Stimulated activated CD4-positive, alpha-beta T cell treated with anti-CD3 and anti-CD28 coated beads, Interleukin-4, amount 100 ng/mL, for 4 hours (primary cell): ENCODE results near the gene MYEOV.
A peak's percentile ranks its signal among the peaks of the same experiment; 100 is the strongest.

Source experiments
- DNase-seq, 2 experiments: peaks; one replicate each; pipeline ENCODE4 v3.0.0-alpha.2; 2020

MYEOV gene

GRCh38 chr11:69319255-69320106 is 25.5 kb downstream of the MYEOV start:
- DNase-seq, result no peak

- no peak for DNase-seq
These were observed 26.4 kb downstream of the MYEOV start for GRCh38 chr11:69320326-69320725.

GRCh38 chr11:69320756-69321741 is 27.1 kb downstream of the MYEOV start:
- DNase-seq, result no peak

- no peak for DNase-seq
These were observed 28.0 kb downstream of the MYEOV start for GRCh38 chr11:69321877-69322361.

GRCh38 chr11:69325446-69325845 is 31.5 kb downstream of the MYEOV start:
- DNase-seq, result no peak

GRCh38 chr11:69326622-69327219 is 32.8 kb downstream of the MYEOV start:
- no peak for DNase-seq

GRCh38 chr11:69327741-69328191 is 33.8 kb downstream of the MYEOV start:
- no peak for DNase-seq

GRCh38 chr11:69328231-69328630 is 34.3 kb downstream of the MYEOV start:
- DNase-seq, result no peak

GRCh38 chr11:69329581-69329980 is 35.6 kb downstream of the MYEOV start:
- no peak for DNase-seq

- DNase-seq, result no peak
These were observed 36.4 kb downstream of the MYEOV start for GRCh38 chr11:69330330-69330729.

- no peak for DNase-seq
These were observed 39.3 kb downstream of the MYEOV start for GRCh38 chr11:69333149-69333710.

GRCh38 chr11:69333879-69334278 is 39.9 kb downstream of the MYEOV start:
- no peak for DNase-seq

- DNase-seq, result no peak
These were observed 41.2 kb downstream of the MYEOV start for GRCh38 chr11:69335007-69335780.

- DNase-seq, result no peak
These were observed 41.9 kb downstream of the MYEOV start for GRCh38 chr11:69335781-69336405.

GRCh38 chr11:69337211-69337721 is 43.3 kb downstream of the MYEOV start:
- DNase-seq, result peak; percentile 45 to 77

- peak in 1 of 2 experiments; percentile 54 for DNase-seq
These were observed 45.2 kb downstream of the MYEOV start for GRCh38 chr11:69339041-69339733.

GRCh38 chr11:69339983-69340565 is 46.1 kb downstream of the MYEOV start:
- DNase-seq, result peak in 1 of 2 experiments; percentile 54

- no peak for DNase-seq
These were observed 48.8 kb downstream of the MYEOV start for GRCh38 chr11:69342588-69343330.
